NCI-H1436 treated with DMSO at 0.1 percent for 48 hours (cell line): ENCODE data around the gene CTRL.
A peak's percentile ranks its signal among the peaks of the same experiment; 100 is the strongest.

Source experiments
- DNase-seq: peaks from one replicate; lab custom pipeline; 2025; lab: John Stamatoyannopoulos, UW

Gene CTRL

DNA sequence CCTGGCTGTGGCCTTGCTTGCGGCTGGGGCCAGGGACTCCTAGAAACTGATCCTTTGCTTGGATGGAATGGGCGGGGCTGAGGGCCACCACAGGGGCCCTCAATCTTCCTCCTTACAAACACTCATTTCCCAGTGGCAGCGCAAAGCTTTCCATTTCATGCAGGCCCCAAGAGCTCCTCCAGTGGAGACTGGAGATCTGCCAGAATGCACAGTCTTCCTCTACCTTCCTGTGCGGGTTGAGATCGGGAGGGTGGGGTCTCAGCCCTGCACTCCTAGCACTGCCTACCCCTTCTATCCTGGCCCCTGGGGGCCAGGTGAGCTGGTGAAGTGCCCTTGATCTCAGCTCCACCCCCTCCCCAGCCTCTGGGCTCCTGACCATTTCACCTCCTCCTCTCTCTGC lies 45.3 kb downstream of the CTRL start:
- DNase-seq: no peak

DNA sequence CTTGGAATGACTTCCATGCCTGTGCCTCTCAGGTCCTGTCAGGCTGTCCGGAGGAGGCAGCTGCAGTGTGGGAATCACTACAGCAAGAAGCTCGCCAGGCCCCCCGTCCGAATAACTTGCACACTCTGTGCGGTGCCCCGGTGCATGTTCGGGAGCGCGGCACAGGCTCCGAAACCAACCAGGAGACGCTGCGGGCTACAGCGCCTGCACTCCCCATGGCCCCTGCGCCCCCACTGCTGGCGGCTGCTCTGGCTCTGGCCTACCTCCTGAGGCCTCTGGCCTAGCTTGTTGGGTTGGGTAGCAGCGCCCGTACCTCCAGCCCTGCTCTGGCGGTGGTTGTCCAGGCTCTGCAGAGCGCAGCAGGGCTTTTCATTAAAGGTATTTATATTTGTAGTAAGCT lies 45.7 kb downstream of the CTRL start:
- no peak for DNase-seq

DNA sequence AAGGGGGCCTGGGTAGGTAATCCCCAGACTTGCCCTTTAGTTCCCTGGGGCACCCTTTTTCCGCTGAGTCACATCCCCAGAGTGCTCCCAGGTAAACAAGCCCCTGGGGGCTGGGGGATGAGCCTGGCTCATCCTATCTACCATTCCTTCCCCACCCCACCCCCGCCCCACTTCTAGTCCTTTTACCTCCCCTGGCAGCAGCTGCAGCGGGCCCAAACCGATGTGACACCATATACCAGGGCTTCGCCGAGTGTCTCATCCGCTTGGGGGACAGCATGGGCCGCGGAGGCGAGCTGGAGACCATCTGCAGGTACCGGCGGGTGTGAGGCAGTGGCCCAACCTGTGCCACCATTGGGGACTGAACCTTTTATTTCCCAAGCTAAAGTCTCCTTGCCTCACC lies 46.1 kb downstream of the CTRL start:
- no peak for DNase-seq

DNA sequence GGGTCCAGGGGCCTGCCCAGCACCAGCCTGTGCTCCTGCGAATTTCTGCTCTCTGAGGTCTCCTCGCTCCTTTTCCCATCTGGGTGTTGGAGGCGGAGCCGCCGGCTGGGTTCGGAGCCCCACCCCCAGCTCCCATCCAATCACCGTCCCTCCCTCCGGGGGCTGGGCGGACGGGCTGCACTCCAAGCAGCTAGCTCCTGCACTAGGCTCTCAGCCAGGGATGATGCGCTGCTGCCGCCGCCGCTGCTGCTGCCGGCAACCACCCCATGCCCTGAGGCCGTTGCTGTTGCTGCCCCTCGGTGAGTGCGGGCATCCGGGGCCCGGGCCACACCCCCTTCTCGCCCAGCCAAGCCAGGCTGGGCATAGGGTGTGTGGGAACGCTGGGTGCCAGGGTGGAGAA lies 47.0 kb downstream of the CTRL start, which contains the start of gene NRN1L:
Gene NRN1L, plus strand, starts transcription at position 202 of the 400 bp plus-strand sequence. Its CDS starts 19 bp downstream, at position 221.
- DNase-seq: peak; percentile 5

- DNase-seq: no peak
Observed at GRCh38 chr16:67883872-67884261, 47.8 kb downstream of the CTRL start.

GRCh38 chr16:67883146-67883871 lies 48.4 kb downstream of the CTRL start:
- peak; percentile 1 for DNase-seq

DNA sequence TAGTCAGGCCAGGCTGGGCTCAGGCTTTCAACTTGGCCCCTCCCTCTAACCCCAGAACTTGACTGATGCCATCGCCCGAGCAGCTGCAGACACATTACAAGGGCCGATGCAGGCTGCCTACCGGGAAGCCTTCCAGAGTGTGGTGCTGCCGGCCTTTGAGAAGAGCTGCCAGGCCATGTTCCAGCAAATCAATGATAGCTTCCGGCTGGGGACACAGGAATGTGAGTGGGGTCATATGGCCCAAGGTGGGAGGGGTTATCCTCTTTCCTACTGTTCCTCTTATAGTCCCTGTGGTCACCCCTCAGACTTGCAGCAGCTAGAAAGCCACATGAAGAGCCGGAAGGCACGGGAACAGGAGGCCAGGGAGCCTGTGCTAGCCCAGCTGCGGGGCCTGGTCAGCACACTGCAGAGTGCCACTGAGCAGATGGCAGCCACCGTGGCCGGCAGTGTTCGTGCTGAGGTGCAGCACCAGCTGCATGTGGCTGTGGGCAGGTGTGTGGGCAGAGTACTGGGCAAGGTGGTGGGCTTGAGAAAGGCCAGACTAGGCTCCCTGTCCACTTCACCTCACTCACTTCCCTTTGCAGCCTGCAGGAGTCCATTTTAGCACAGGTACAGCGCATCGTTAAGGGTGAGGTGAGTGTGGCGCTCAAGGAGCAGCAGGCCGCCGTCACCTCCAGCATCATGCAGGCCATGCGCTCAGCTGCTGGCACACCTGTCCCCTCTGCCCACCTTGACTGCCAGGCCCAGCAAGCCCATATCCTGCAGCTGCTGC lies 49.1 kb downstream of the CTRL start:
- DNase-seq: no peak

- DNase-seq: no peak
Observed at GRCh38 chr16:67881621-67882161, 50.0 kb downstream of the CTRL start.

DNA sequence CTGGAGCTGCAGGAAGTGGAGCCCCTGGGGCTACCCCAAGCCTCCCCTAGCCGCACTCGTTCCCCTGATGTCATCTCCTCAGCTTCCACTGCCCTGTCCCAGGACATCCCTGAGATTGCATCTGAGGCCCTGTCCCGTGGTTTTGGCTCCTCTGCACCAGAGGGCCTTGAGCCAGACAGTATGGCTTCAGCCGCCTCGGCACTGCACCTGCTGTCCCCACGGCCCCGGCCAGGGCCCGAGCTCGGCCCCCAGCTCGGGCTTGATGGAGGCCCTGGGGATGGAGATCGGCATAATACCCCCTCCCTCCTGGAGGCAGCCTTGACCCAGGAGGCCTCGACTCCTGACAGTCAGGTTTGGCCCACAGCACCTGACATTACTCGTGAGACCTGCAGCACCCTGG lies 51.1 kb downstream of the CTRL start:
- no peak for DNase-seq

GRCh38 chr16:67879936-67880335 lies 51.7 kb downstream of the CTRL start:
- no peak for DNase-seq
